AG10803 (cell line): ENCODE measurements around the gene STK35.

Source experiments
- DNase-seq: peaks from one replicate; pipeline ENCODE4 v3.0.0; 2010; ENCODE audit warnings: low read depth
- H3K4me3 ChIP-seq: 2 replicates; pipeline ENCODE4 v1.5.1; 2011; ENCODE audit warnings: mild to moderate bottlenecking, low read length, control low read depth
- TF ChIP-seq, protein P1 (sequence below): conservative IDR thresholded peaks from 2 replicates; pipeline ENCODE4 v1.5.1; 2011; ENCODE audit warnings: mild to moderate bottlenecking, low read length, control low read depth, inconsistent platforms

The STK35 gene

GRCh38 chr20:2136275-2136674, 34.6 kb downstream of the STK35 start:
- TF ChIP-seq, protein P1, sequence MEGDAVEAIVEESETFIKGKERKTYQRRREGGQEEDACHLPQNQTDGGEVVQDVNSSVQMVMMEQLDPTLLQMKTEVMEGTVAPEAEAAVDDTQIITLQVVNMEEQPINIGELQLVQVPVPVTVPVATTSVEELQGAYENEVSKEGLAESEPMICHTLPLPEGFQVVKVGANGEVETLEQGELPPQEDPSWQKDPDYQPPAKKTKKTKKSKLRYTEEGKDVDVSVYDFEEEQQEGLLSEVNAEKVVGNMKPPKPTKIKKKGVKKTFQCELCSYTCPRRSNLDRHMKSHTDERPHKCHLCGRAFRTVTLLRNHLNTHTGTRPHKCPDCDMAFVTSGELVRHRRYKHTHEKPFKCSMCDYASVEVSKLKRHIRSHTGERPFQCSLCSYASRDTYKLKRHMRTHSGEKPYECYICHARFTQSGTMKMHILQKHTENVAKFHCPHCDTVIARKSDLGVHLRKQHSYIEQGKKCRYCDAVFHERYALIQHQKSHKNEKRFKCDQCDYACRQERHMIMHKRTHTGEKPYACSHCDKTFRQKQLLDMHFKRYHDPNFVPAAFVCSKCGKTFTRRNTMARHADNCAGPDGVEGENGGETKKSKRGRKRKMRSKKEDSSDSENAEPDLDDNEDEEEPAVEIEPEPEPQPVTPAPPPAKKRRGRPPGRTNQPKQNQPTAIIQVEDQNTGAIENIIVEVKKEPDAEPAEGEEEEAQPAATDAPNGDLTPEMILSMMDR = no peak
- no peak for DNase-seq
- H3K4me3 ChIP-seq = no peak overlapping the region

GRCh38 chr20:2137552-2138201, 36.0 kb downstream of the STK35 start:
- DNase-seq = peak; percentile 90
- TF ChIP-seq, protein P1 = no peak
- H3K4me3 ChIP-seq = no peak overlapping the region

- DNase-seq = no peak
- H3K4me3 ChIP-seq = no peak overlapping the region
- TF ChIP-seq, protein P1 = no peak
These were observed 36.8 kb downstream of the STK35 start for GRCh38 chr20:2138396-2138795.

GRCh38 chr20:2139250-2139649, 37.6 kb downstream of the STK35 start:
- H3K4me3 ChIP-seq = no peak overlapping the region
- TF ChIP-seq, protein P1 = no peak
- DNase-seq = no peak

DNA sequence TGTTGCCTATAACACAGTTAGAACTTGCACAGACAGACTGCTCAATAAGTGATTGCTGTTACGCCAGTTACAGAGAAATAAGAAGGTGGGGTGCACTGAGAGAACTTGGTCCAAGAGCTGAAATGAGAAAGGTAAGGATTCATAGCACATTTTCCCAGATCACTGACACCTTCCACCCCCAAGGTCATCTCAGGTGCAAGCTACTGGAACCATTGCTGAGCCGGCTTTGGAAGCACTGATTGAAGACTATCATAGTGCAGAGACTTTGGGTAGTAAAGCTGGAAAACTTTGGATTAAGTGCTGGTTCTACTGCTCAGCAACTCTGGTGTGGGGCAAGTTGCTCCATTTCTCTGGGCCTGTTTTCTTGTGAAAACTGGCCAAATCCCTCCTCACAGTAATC, 38.1 kb downstream of the STK35 start:
- TF ChIP-seq, protein P1 = no peak
- no peak for DNase-seq
- no peak overlapping the region for H3K4me3 ChIP-seq

DNA sequence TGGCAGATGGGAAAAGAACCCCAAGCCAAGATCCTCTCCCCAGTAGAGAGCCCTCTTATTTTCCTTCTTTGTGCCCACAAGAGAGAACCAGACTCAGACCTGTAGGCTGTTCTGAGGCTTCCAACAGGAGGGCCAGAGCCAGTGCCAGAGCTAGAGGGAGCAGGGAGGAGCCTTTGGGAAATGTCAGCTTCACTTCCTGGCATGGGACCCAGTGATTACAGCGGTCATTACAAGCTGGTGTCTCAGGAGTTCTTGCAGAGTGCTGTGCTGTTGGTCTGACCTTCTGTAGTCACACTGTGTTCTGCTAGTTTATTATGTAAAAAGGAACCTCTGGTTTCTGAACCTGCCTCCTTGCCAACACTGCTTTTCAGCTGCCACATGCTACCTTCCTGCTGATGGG, 38.9 kb downstream of the STK35 start:
- TF ChIP-seq, protein P1 = no peak
- H3K4me3 ChIP-seq = no peak overlapping the region
- peak; percentile 64 for DNase-seq
